ENCODE results near the gene RAE1.
"Not testable (repeated sequence)": the region's sequence is repeated elsewhere in the genome, so short reads cannot be mapped to it uniquely, and the experiment has no call there.

The RAE1 gene

DNA sequence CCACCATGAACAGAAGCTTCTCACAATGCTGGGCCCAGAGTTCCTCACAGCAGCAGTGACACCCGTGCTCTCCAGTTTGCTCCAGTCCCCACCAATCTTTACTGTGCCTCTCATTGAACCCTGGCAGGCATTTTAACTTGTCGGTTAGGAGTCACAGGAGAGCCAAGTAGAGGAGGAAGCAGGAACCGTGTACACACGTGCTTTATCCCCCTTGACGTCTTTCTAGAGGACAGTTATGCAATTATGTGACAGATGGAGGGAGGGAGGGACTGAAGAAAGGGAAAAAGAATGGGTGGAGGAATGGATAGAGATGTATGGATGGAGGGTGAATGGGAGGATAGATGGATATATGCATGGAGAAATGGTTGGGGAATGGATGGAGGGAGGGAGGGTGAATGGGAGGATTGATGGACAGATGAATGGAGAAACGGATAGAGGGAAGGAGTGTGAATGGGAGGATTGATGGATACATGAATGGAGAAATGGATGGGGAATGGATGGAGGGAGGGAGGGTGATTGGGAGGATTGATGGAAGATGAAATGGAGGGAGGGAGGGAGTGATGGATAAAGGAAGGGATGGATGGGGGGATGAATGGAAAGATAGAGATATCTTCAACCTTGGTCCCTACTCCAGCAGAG lies 66.1 kb downstream of the RAE1 start:
- no peak for DNase-seq

DNA sequence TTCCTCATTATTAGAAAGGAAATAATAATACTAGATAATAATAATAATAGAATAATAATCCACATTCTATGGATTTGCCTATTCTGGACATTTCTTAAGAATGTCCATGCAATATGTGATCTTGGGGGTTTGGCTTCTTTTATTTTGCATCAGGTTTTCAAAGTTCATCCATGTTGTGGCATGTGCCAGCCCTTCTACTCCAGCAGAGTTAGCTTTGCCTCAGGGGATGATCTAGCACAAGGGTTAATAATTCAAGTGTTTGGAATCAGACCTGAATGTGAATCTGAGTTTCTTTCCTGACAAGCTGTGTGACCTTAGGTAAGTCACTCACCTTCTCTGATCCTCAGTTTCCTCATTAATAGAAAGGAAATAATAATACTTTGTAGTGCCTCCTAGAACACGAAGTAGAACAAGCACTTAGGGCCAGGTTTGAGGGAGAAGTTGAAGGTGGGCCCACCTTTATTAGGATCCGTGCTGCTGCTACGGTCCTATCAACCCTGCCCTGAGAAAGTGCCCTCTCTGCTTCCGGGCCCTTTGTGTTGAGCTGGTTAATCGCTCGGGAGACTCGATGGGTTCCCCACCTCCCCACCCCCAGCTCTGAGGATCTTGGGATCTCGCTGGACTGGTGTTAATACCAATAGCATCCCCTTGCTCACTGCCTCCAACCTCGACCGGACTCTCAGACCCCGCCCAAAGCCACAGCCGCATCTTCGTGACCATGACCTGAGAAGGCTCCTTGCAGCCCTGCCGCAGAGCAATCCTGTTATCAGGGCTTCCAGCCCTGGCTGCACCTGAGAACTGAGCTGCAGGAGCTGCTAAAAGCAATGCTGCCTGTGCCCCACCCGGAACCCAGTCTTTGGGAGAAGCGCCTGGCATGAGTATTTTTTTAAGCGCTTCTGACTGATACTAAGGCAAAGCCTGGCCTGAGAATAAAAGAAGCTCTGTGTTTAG lies 67.0 kb downstream of the RAE1 start:
- DNase-seq: no peak

DNA sequence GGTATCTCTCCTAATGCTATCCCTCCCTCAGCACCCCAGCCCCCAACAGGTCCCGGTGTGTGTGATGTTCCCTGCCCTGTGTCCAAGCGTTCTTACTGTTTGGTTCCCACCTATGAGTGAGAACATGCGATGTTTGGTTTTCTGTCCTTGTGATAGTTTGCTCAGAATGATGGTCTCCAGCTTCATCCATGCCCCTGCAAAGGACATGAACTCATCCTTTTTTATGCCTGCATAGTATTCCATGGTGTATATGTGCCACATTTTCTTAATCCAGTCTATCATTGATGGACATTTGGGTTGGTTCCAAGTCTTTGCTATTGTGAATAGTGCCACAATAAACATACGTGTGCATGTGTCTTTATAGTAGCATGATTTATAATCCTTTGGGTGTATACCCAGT lies 68.4 kb downstream of the RAE1 start:
- not testable (repeated sequence) for DNase-seq

DNA sequence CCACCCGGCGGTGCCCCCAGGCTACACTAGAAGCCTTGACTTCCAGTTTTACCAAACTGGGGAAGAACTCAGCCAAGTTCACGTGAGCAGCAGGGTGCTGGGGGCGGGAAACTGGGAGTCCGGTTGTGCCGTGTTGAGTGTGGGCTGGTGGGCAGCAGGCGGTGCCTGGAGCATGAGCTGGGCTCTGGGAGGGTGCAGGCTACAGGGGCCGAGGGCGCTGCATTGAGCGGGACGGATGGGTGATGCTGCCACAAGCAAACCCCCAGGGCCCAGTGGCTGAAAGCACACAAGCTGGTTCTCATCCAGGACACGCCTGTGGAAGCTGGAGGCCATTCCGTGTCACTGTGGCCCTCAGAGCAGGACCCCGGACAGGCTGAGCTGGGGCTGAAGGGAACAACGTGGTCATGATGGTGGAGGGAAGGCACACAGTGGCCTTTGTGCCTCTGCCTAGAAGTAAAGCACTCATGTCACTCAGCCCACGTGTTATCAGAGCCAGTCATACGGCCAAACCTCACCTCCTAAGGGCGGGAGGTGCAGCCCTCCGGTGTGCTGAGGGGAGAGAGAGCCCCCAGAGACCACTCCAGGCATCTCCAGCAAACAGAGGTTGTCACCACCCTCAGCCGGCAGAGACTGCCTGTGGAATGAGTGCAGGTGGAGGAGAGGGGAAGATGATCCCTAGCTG lies 69.7 kb downstream of the RAE1 start:
- DNase-seq: peak in 1 of 3 experiments; percentile 33

DNA sequence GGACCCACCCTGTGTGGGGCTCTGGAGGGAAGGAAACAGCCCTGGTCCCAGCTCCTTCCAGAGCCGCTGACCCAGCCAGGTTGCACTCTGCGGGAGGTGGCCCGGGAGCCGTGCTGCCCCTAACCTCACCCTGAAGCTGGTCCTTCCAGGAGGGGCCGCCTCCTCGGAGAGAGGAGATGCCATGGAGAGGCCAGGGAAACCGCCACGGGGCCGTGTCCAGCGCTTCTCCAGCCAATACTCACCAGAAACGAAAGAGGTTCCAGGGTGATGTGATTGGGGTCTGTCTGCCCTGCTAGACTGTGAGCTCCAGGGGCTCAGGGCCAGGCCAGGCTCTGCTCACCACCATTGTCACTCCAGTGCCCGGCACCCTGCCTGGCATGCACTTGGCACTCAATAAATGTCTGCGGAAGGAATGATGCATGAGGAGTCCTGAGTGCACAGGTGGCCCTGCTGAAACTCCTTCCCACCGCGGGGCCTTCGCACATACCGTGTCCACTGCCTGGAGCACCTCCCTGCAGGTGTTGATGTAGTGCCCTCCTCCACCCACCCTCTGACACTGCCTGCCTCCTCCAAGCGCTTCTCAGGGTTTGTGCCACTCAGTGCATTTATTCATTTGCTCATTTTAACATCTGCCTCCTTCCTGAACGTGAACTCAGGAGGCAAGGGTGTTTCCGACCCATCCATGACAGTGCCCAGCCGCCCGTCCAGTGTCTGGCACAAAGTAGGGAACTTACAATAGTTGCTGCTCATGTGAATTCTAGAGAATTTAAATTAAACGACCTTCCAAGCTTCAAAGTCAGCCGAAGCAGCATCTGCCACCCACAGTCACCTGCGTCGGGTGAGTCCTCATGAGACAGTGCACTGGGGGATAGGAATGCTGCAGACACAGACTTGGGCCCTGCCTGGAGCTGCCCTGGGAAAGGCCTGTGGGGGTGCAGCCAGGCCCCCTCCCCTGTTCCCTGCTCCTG lies 70.5 kb downstream of the RAE1 start:
- DNase-seq: no peak

DNA sequence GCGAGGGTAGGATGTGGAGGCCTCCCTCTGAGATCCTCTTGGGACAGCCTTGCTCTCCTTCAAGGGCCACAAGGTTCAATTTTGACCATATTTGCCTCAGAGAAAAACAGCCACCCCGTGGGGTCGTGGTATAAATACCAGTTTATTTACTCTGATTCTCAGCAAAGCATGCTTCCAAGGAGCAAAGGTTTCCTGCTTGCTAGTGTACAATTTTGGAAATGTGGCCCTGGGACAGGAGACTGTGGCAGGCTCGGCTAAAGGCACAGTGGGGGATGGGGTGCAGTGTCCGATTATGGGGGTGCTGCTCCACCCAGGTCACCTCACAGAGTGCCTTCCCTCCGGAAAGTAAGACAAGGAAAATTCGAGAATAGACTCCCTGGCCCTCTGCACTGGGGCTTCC lies 71.2 kb downstream of the RAE1 start:
- DNase-seq: no peak

DNA sequence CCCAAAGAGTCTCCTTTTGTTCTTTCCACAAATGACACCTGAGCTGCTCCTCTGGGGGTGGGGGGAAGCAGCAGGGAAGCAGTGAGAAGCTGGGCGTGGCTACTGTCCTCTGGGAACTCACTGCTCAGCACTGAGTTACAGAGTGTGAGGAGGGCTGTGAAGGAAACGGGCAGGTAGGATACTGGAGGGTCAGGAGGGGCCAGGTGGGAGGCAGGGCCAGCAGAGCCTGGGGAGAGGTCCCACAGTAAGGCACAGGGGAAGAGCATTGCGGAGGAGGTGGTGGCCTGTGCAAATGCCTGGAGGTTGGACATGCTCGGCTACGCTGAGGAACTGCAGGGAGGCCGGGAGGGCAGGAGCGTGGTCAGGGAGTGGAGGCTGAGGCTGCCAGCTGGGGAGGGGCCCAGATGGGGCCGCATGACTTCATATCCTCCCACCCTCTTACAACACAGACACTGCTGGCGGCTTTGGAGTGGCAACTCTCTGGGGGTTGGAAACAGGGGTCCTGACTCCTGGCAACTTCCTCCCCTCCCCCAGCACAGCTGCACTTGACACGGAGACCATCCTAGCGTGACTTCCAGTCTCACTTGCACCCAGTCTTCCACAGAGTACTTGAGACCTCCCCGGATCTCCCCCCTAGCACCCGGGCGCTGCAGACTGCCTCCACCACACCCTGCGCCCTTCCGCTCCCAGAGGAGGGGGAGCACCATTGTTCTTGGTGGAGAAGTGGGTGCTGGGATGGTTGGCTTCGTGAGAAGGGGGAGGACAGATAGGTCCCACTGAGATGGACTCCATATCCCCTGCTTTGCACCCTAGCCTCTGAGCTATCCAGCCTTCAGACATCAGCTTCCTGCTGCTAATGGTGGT lies 74.3 kb downstream of the RAE1 start:
- peak; percentile 68 to 84 (median 70) for DNase-seq

DNA sequence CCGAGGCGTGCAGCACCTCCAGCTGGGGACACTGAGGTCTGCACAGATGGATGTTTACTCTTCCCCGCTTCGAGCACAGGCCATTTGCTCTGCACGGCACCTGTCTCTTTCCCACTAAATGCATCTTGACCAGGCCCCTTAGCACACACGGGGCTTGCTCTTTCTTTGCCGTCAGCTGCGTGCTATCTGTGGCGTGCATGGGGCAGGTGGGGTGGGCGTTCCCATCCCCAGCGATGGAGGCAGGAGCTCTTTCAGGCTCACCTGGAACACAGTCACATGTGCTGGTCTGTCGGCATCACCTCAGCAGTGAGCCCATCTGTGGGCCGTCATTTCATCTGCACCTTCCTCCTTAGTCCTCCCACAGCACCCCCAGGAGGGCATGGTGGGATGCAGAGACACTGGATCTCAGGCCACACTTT lies 75.2 kb downstream of the RAE1 start:
- DNase-seq: peak; percentile 72 to 92 (median 81)

DNA sequence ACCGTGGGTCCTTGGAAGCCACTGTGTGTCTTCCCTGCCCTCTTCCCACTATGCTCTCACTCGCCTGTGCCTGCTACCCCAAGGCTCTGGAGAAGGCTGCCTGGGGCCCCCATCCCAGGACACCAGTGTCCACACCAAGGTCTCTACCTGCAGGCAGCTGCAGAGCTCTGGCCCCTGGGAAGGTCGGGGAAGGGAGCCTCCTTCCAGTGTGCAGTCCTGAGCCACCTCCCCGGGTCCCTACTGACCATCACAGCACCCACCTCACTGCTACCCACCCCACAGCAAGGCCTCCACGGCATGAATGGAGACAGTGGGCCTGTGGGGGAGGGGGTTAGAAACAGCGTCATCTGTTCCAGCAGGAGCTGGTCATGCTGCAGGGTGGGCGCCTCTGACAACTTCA lies 75.8 kb downstream of the RAE1 start:
- DNase-seq: no peak

DNA sequence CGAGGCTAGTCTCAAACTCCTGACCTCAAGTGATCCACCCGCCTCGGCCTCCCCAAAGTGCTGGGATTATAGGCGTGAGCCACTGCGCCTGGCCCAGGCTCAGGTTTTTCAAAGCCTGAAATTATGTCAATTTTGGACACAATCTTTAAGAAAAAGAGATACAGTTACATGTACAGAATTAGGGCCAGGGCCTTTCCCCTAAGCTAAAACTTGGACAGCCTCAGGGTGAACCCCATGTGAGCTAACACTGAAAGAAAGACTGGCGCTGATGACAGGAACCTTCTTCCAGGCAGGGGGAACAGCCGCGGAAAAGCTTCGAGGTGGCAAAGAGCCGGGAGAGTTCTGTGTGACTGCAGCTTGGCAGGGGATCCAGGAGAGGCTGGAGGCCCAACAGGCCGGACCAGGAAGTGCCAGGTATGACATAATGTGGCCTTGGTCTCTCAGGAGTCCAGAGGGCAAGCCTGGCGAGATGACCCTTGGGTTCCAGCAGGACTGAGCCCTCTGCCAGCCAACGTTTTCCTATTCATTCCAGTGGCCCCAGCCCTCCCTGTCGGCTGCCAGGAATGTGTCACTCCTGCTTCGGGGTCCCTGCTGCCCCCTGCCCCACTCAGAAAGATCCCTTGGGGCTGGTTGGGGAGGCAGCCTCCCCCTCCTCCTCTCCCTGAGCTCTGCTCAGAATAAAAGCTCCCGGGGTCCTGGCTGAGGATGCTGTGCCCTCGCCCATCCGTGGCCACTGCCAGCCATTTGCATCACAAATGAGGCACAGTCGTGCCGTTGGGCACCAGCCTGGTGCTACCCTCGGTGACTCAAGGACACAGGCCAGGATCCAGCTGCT lies 77.5 kb downstream of the RAE1 start:
- no peak for DNase-seq

Measured in NCI-H1417 (cell line).